K562 (cell line): ENCODE measurements around the gene CABP2. TPM values are rescaled to one million over a fixed set of nuclear protein-coding genes. Genes with fewer than 3 reads are reported as not detected.
"Not testable (repeated sequence)": the region's sequence is repeated elsewhere in the genome, so short reads cannot be mapped to it uniquely, and the experiment has no call there.

Source experiments
- CEBPG ChIP-seq, 3 experiments: fragments of 200-800 bp in 1 of 3; sonication (Bioruptor generic) in 1 of 3; sonication (generic) in 1 of 3; formaldehyde crosslinking in 1 of 3; IDR thresholded peaks in 2 of 3; conservative IDR thresholded peaks in 1 of 3; 2 replicates each; pipeline versions ENCODE4 v1.6.1 to v1.8.0; 2016 to 2022; ENCODE audit warnings: missing compliant biosample characterization in 2 of 3, missing genetic modification characterization in 2 of 3, mild to moderate bottlenecking in 1 of 3, missing genetic modification reagents in 1 of 3
- CREB1 ChIP-seq, 2 experiments: sonication (generic) in 1 of 2; formaldehyde crosslinking in 1 of 2; IDR thresholded peaks; 2 replicates each; pipeline versions ENCODE4 v1.6.1 to v1.8.0; 2012 to 2022; ENCODE audit warnings: inconsistent platforms in 1 of 2, mild to moderate bottlenecking in 1 of 2, missing genetic modification reagents in 1 of 2, moderate library complexity in 1 of 2
- DIDO1 ChIP-seq: fragments of 450-650 bp; IDR thresholded peaks from 2 replicates; pipeline ENCODE4 v1.6.1; 2016; ENCODE audit warnings: low read depth, missing biosample characterization, missing genetic modification characterization
- ELF2 ChIP-seq: fragments of 250-450 bp; sonication (Bioruptor Pico); IDR thresholded peaks from 2 replicates; pipeline ENCODE4 v1.5.0; 2021; ENCODE audit warnings: mild to moderate bottlenecking
- EP400 ChIP-seq: fragments of 450-650 bp; IDR thresholded peaks from 2 replicates; pipeline ENCODE4 v1.6.1; 2017; ENCODE audit warnings: antibody characterized with exemption, mild to moderate bottlenecking, moderate library complexity
- HEY1 ChIP-seq: fragments of 250-450 bp; sonication (Bioruptor Pico); IDR thresholded peaks from 2 replicates; pipeline ENCODE4 v1.5.0; 2020; ENCODE audit warnings: mild to moderate bottlenecking, moderate library complexity, borderline replicate concordance
- HIVEP1 ChIP-seq: fragments of 250-450 bp; sonication (Bioruptor Pico); IDR thresholded peaks from 2 replicates; pipeline ENCODE4 v1.4.0; 2020; ENCODE audit warnings: mild to moderate bottlenecking
- ILK ChIP-seq: fragments of 450-650 bp; IDR thresholded peaks from 2 replicates; pipeline ENCODE4 v1.6.1; 2016; ENCODE audit warnings: missing genetic modification characterization, low read depth, mild to moderate bottlenecking, missing compliant biosample characterization, moderate library complexity, borderline replicate concordance
- MYC ChIP-seq, 2 experiments: fragments of 250-450 bp in 1 of 2; sonication (Bioruptor Pico) in 1 of 2; IDR thresholded peaks; 2 replicates each; pipeline versions ENCODE4 v1.5.1 to v1.6.1; 2012 to 2021; ENCODE audit warnings: low read depth in 2 of 2, borderline replicate concordance in 1 of 2, improper control_type of control experiment in 1 of 2, low read length in 1 of 2, mild to moderate bottlenecking in 1 of 2, moderate library complexity in 1 of 2
- NR2C1 ChIP-seq, 2 experiments: fragments of 450-650 bp; IDR thresholded peaks; 2 replicates each; pipeline ENCODE4 v1.6.1; 2017; ENCODE audit warnings: mild to moderate bottlenecking in 2 of 2, antibody characterized with exemption in 1 of 2, inconsistent platforms in 1 of 2, missing compliant biosample characterization in 1 of 2, missing genetic modification characterization in 1 of 2
- NR2F6 ChIP-seq: fragments of 450-650 bp; formaldehyde crosslinking; IDR thresholded peaks from 2 replicates; pipeline ENCODE4 v1.4.0; 2020; ENCODE audit warnings: mild to moderate bottlenecking
- PPARD ChIP-seq: fragments of 250-450 bp; sonication (Bioruptor Pico); IDR thresholded peaks from 2 replicates; pipeline ENCODE4 v1.8.0; 2022; ENCODE audit warnings: inconsistent platforms, mild to moderate bottlenecking, moderate library complexity
- TEAD2 ChIP-seq: fragments of 450-650 bp; IDR thresholded peaks from 2 replicates; pipeline ENCODE4 v1.6.1; 2016; ENCODE audit warnings: missing genetic modification characterization, control low read depth, missing compliant biosample characterization
- ZNF134 ChIP-seq: fragments of 250-450 bp; sonication (Bioruptor Pico); conservative IDR thresholded peaks from 2 replicates; pipeline ENCODE4 v1.4.0; 2020
- ZNF165 ChIP-seq: fragments of 250-450 bp; sonication (Bioruptor Pico); IDR thresholded peaks from 2 replicates; pipeline ENCODE4 v1.4.0; 2020; ENCODE audit warnings: borderline replicate concordance
- ZNF354B ChIP-seq: fragments of 250-450 bp; sonication (Bioruptor Pico); IDR thresholded peaks from 2 replicates; pipeline ENCODE4 v1.4.0; 2020
- ZNF76 ChIP-seq: fragments of 250-450 bp; sonication (Bioruptor Pico); IDR thresholded peaks from 2 replicates; pipeline ENCODE4 v1.4.0; 2020; ENCODE audit warnings: mild to moderate bottlenecking, moderate library complexity, borderline replicate concordance
- polyA plus RNA-seq, 8 experiments: library from polyadenylated mRNA; depleted of rRNA in 4 of 8; stranded (reverse) in 5 of 8; unstranded in 3 of 8; fragments of >200 nt; fragmentation: Nextera tagmentation in 2 of 8; fragmentation: Illumina TruSeq in 1 of 8; extraction: Ambion mirVana in 2 of 8; extraction: Trizol in 1 of 8; gene quantifications; 2 replicates each; pipeline versions ENCODE4 v1.2.1 to v1.2.3, GENCODE V29; 2011 to 2014; ENCODE audit warnings: inconsistent platforms in 1 of 8, missing spikeins in 1 of 8
- total RNA-seq, 7 experiments: library from RNA; depleted of rRNA in 6 of 7; stranded (reverse); fragments of >200 nt in 6 of 7; fragmentation: Illumina TruSeq in 2 of 7; extraction: Trizol in 2 of 7; gene quantifications; 2 replicates each; pipeline versions ENCODE4 v1.2.1 to v1.2.3, GENCODE V29; 2011 to 2021; ENCODE audit warnings: low replicate concordance in 1 of 7
- TF ChIP-seq, protein P1 (sequence below): fragments of 450-650 bp; formaldehyde crosslinking; IDR thresholded peaks from 2 replicates; pipeline ENCODE4 v1.4.0; 2022; ENCODE audit warnings: mild to moderate bottlenecking, moderate library complexity
- TF ChIP-seq, protein P2 (sequence below), 2 experiments: fragments of 450-650 bp in 1 of 2; sonication (generic) in 1 of 2; formaldehyde crosslinking in 1 of 2; IDR thresholded peaks in 1 of 2; conservative IDR thresholded peaks in 1 of 2; 2 replicates each; pipeline versions ENCODE4 v1.6.1 to v1.8.1; 2016 to 2023; ENCODE audit warnings: mild to moderate bottlenecking in 2 of 2, moderate library complexity in 2 of 2, inconsistent platforms in 1 of 2, missing genetic modification reagents in 1 of 2
- TF ChIP-seq, protein P3 (sequence below): fragments of 250-450 bp; sonication (Bioruptor Pico); IDR thresholded peaks from 2 replicates; pipeline ENCODE4 v1.4.0; 2020; ENCODE audit warnings: borderline replicate concordance
- TF ChIP-seq, protein P4 (sequence below): fragments of 450-650 bp; formaldehyde crosslinking; IDR thresholded peaks from 2 replicates; pipeline ENCODE4 v1.4.0; 2022; ENCODE audit warnings: missing genetic modification characterization

The CABP2 gene
- total and polyA plus RNA-seq, 9 of the 15 experiments (the other 6 are each of a cell fraction or from before 2014, with no cell fraction given): not detected

DNA sequence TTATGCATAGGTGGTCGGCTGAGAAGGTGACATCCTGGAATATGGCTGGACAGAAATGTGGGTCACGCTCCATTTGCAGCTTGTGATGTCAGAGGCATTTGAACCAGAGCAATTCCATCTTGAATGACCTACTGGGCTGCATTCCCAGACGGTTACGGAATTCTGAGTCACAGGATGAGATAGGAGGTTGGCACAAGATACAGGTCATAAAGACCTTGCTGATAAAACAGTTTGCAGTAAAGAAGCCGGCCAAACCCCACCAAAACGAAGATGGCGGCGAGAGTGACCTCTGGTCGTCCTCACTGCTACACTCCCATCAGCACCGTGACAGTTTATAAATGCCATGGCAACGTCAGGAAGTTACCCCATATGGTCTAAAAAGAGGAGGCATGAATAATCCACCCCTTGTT, 40.5 kb upstream of the CABP2 start (continued):
- TF ChIP-seq, protein P1, sequence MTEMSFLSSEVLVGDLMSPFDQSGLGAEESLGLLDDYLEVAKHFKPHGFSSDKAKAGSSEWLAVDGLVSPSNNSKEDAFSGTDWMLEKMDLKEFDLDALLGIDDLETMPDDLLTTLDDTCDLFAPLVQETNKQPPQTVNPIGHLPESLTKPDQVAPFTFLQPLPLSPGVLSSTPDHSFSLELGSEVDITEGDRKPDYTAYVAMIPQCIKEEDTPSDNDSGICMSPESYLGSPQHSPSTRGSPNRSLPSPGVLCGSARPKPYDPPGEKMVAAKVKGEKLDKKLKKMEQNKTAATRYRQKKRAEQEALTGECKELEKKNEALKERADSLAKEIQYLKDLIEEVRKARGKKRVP: peak; percentile 55; the same call in 1 of the 2 replicates
- 0 out of 2 replicates have a peak, but pooled peaks have one; percentile 31 for TF ChIP-seq NR2F6 (CRISPR knock-in tag)
- TF ChIP-seq, protein P2, sequence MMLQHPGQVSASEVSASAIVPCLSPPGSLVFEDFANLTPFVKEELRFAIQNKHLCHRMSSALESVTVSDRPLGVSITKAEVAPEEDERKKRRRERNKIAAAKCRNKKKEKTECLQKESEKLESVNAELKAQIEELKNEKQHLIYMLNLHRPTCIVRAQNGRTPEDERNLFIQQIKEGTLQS (IDR thresholded peaks at IDR 0.05): peak; percentile 93
- TF ChIP-seq, protein P2 (CRISPR knock-in tag; conservative IDR thresholded peaks at IDR 0.05): not testable (repeated sequence)
- peak; percentile 72 for TF ChIP-seq ILK (tag)
- peak; percentile 96 for TF ChIP-seq HIVEP1 (CRISPR knock-in tag)
- peak; percentile 93 for TF ChIP-seq TEAD2 (tag)
- peak; percentile 98 for TF ChIP-seq ZNF76 (CRISPR knock-in tag)
- 0 out of 2 replicates have a peak, but pooled peaks have one; percentile 21 for TF ChIP-seq NR2C1 (IDR thresholded peaks at IDR 0.05)
- TF ChIP-seq NR2C1 (tag; IDR thresholded peaks at IDR 0.05): peak; percentile 95
- peak; percentile 94 for TF ChIP-seq DIDO1
- TF ChIP-seq, protein P3, sequence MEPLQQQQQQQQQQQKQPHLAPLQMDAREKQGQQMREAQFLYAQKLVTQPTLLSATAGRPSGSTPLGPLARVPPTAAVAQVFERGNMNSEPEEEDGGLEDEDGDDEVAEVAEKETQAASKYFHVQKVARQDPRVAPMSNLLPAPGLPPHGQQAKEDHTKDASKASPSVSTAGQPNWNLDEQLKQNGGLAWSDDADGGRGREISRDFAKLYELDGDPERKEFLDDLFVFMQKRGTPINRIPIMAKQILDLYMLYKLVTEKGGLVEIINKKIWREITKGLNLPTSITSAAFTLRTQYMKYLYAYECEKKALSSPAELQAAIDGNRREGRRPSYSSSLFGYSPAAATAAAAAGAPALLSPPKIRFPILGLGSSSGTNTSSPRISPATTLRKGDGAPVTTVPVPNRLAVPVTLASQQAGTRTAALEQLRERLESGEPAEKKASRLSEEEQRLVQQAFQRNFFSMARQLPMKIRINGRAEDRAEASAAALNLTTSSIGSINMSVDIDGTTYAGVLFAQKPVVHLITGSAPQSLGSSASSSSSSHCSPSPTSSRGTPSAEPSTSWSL (CRISPR knock-in tag): peak; percentile 86
- not testable (repeated sequence) for TF ChIP-seq CEBPG (CRISPR knock-in tag; IDR thresholded peaks at IDR 0.05); MYC (IDR thresholded peaks at IDR 0.05; ENCODE audit: low read depth, low read length); CREB1 (IDR thresholded peaks at IDR 0.05)
- TF ChIP-seq CEBPG (tag; conservative IDR thresholded peaks at IDR 0.05 in 1 of 2, IDR thresholded peaks at IDR 0.05 in 1 of 2): 0 out of 4 replicates have a peak, but pooled peaks of 1 of the 2 experiments have one; percentile 4
- peak; percentile 69; the same call in 1 of the 2 replicates for TF ChIP-seq ELF2 (CRISPR knock-in tag)
- TF ChIP-seq HEY1: peak; percentile 91
- peak; percentile 90; the same call in 1 of the 2 replicates for TF ChIP-seq ZNF165 (CRISPR knock-in tag)
- peak; percentile 83 for TF ChIP-seq ZNF354B (CRISPR knock-in tag)
- TF ChIP-seq, protein P4, sequence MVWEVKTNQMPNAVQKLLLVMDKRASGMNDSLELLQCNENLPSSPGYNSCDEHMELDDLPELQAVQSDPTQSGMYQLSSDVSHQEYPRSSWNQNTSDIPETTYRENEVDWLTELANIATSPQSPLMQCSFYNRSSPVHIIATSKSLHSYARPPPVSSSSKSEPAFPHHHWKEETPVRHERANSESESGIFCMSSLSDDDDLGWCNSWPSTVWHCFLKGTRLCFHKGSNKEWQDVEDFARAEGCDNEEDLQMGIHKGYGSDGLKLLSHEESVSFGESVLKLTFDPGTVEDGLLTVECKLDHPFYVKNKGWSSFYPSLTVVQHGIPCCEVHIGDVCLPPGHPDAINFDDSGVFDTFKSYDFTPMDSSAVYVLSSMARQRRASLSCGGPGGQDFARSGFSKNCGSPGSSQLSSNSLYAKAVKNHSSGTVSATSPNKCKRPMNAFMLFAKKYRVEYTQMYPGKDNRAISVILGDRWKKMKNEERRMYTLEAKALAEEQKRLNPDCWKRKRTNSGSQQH: peak; percentile 71; the same call in 1 of the 2 replicates
- peak; percentile 87; the same call in 1 of the 2 replicates for TF ChIP-seq MYC (CRISPR knock-in tag; IDR thresholded peaks at IDR 0.05; ENCODE audit: borderline replicate concordance, low read depth)
- TF ChIP-seq CREB1 (CRISPR knock-in tag; IDR thresholded peaks at IDR 0.05): 0 out of 2 replicates have a peak, but pooled peaks have one; percentile 36
- TF ChIP-seq ZNF134 (CRISPR knock-in tag): peak; percentile 63
- peak; percentile 66; the same call in 1 of the 2 replicates for TF ChIP-seq PPARD (CRISPR knock-in tag)
- 0 out of 2 replicates have a peak, but pooled peaks have one; percentile 32 for TF ChIP-seq EP400
